Body of pancreas (tissue), 4 donors: ENCODE measurements around the gene PLCB1. TPM values are rescaled to one million over a fixed set of nuclear protein-coding genes. Genes with fewer than 3 reads are reported as not detected.

Experiments
- ATAC-seq: fragments of 150-250 bp; one replicate; pipeline ENCODE4 v1.9.1; 2016
- DNase-seq, 4 donors: peaks; one replicate each; pipeline ENCODE4 v3.0.0-alpha.2; 2019
- H3K27ac ChIP-seq, 4 donors: fragments of 200-600 bp; sonication (generic); 1 replicate in 3 of 4; 2 replicates in 1 of 4; pipeline versions ENCODE4 v1.5.1 to v1.6.1; 2016 to 2019; ENCODE audit warnings: mild to moderate bottlenecking in 1 of 4, mixed read lengths in 1 of 4, moderate library complexity in 1 of 4
- H3K27me3 ChIP-seq, 2 donors: fragments of 200-600 bp; sonication (generic); one replicate each; pipeline ENCODE4 v1.6.0; 2016; ENCODE audit warnings: mild to moderate bottlenecking in 1 of 2
- H3K36me3 ChIP-seq, 2 donors: fragments of 200-600 bp; sonication (generic); replicated peaks in 1 of 2; 2 replicates each; pipeline ENCODE4 v1.5.1; 2016; ENCODE audit warnings: low read depth in 2 of 2; ENCODE audit not compliant: insufficient read depth in 1 of 2
- H3K4me1 ChIP-seq: fragments of 200-600 bp; sonication (generic); one replicate; pipeline ENCODE4 v1.6.0; 2016
- H3K4me3 ChIP-seq, 2 donors: fragments of 200-600 bp; sonication (generic); 1 replicate in 1 of 2; 2 replicates in 1 of 2; pipeline ENCODE4 v1.5.1; 2016 to 2019
- H3K9me3 ChIP-seq, 3 donors: fragments of 200-600 bp; sonication (generic); 1 replicate in 2 of 3; 2 replicates in 1 of 3; pipeline ENCODE4 v1.5.1; 2016
- CTCF ChIP-seq, 7 experiments: fragments of 450-650 bp in 4 of 7; fragments of 200-600 bp in 3 of 7; sonication (generic) in 3 of 7; IDR thresholded peaks; one replicate each; pipeline ENCODE4 v1.5.1; 2016 to 2019; ENCODE audit warnings: antibody characterized with exemption in 7 of 7
- POLR2A ChIP-seq, 3 donors: fragments of 450-650 bp; IDR thresholded peaks; one replicate each; pipeline ENCODE4 v1.6.1; 2016; ENCODE audit warnings: antibody characterized with exemption in 3 of 3, mild to moderate bottlenecking in 2 of 3
- WGBS, 2 donors: methylation state at CpG; one replicate each; pipeline ENCODE4 v1.1.5; 2017; 5-methylcytosine and 5-hydroxymethylcytosine counted together
- intact Hi-C: fragments of 100-400 bp; cut with DNase I; formaldehyde crosslinking; loops from one replicate; pipeline ENCODE4 v1.15.1; 2023
- total RNA-seq, 2 donors: library from RNA; depleted of rRNA; stranded (reverse); fragments of >200 nt; gene quantifications; one replicate each; pipeline ENCODE4 v1.1.0, GENCODE V29; 2016

The PLCB1 gene
- total RNA-seq, 2 donors from 2014 or later, result 32.9 to 46.1 TPM

GRCh38 chr20:8361006-8361652 lies 229.1 kb downstream of the PLCB1 start:
- H3K9me3 ChIP-seq, result no peaks in the 10 kb centered on the region
- H3K4me1 ChIP-seq, result peaks cover 17% of the 10 kb centered on the region
- H3K4me3 ChIP-seq, result no peak overlapping the region
- no peaks in the 10 kb centered on the region for H3K27me3 ChIP-seq
- TF ChIP-seq POLR2A (IDR thresholded peaks at IDR 0.05) (no peak), CTCF (IDR thresholded peaks at IDR 0.05) (peak in 6 of 7 experiments; percentile 10 to 61 (median 44))
- DNase-seq (peak; percentile 24 to 46 (median 33)), ATAC-seq (peak; percentile 77)
- 35 to 39% methylated on average over 5 of the region's 5 CpGs for WGBS, 2 donors
- intact Hi-C loops, result no loop called here
- no peak overlapping the region for H3K27ac ChIP-seq
- H3K36me3 ChIP-seq, result no peaks in the 10 kb centered on the region

GRCh38 chr20:8361779-8362178 lies 229.7 kb downstream of the PLCB1 start:
- Histone ChIP-seq H3K9me3 (no peaks in the 10 kb centered on the region), H3K4me1 (peaks cover 17% of the 10 kb centered on the region), H3K27me3 (no peaks in the 10 kb centered on the region), H3K4me3 (no peak overlapping the region), H3K27ac (no peak overlapping the region), H3K36me3 (no peaks in the 10 kb centered on the region)
- DNase-seq (no peak), ATAC-seq (no peak)
- intact Hi-C loops, result no loop called here
- TF ChIP-seq POLR2A (IDR thresholded peaks at IDR 0.05), result no peak
- no peak for TF ChIP-seq CTCF (IDR thresholded peaks at IDR 0.05)

GRCh38 chr20:8362457-8362856 lies 230.4 kb downstream of the PLCB1 start:
- TF ChIP-seq CTCF (IDR thresholded peaks at IDR 0.05), result no peak
- no peak for TF ChIP-seq POLR2A (IDR thresholded peaks at IDR 0.05)
- WGBS, 2 donors, result 33 to 40% methylated on average over 3 of the region's 3 CpGs
- Histone ChIP-seq H3K36me3 (no peaks in the 10 kb centered on the region), H3K4me3 (no peak overlapping the region), H3K27ac (no peak overlapping the region), H3K4me1 (peaks cover 17% of the 10 kb centered on the region), H3K27me3 (no peaks in the 10 kb centered on the region), H3K9me3 (no peaks in the 10 kb centered on the region)
- intact Hi-C loops, result no loop called here
- no peak for DNase-seq
- no peak for ATAC-seq

GRCh38 chr20:8363970-8364733 lies 232.1 kb downstream of the PLCB1 start:
- intact Hi-C loops, result no loop called here
- Histone ChIP-seq H3K4me3 (no peak overlapping the region), H3K27ac (no peak overlapping the region), H3K27me3 (no peaks in the 10 kb centered on the region), H3K36me3 (no peaks in the 10 kb centered on the region), H3K9me3 (no peaks in the 10 kb centered on the region), H3K4me1 (peaks cover 17% of the 10 kb centered on the region)
- TF ChIP-seq CTCF (IDR thresholded peaks at IDR 0.05), result no peak
- no peak for TF ChIP-seq POLR2A (IDR thresholded peaks at IDR 0.05)
- ATAC-seq, result no peak
- DNase-seq, result no peak
- 78% methylated on average over 8 of the region's 8 CpGs for WGBS, 2 donors

- Histone ChIP-seq H3K27me3 (no peaks in the 10 kb centered on the region), H3K36me3 (no peaks in the 10 kb centered on the region), H3K27ac (no peak overlapping the region), H3K9me3 (no peaks in the 10 kb centered on the region), H3K4me1 (peaks cover 17% of the 10 kb centered on the region), H3K4me3 (no peak overlapping the region)
- 52 to 61% methylated on average over 1 of the region's 1 CpG for WGBS, 2 donors
- TF ChIP-seq CTCF (IDR thresholded peaks at IDR 0.05) (no peak), POLR2A (IDR thresholded peaks at IDR 0.05) (no peak)
- no peak for DNase-seq
- no peak for ATAC-seq
- intact Hi-C loops, result no loop called here
Measured at GRCh38 chr20:8364734-8365078, 232.6 kb downstream of the PLCB1 start.
